ENCODE results near the gene HBG1. TPM values are rescaled to one million over a fixed set of nuclear protein-coding genes. Genes with fewer than 3 reads are reported as not detected.

HBG1 gene
- total RNA-seq, 1 donor from 2014 or later: not detected

- Histone ChIP-seq H3K9me3 (no peaks in the 10 kb centered on the region), H3K27ac (no peak overlapping the region), H3K27me3 (no peaks in the 10 kb centered on the region), H3K4me1 (no peaks in the 10 kb centered on the region), H3K36me3 (no peaks in the 10 kb centered on the region), H3K4me3 (no peak overlapping the region)
- no peak for TF ChIP-seq CTCF (IDR thresholded peaks at IDR 0.05)
- intact Hi-C loops (cut with DNase I): no loop called here
- DNase-seq (ENCODE audit: low spot score in 2 of 2): no peak
Measured at GRCh38 chr11:5246772-5247471, 2.7 kb downstream of the HBG1 start.

GRCh38 chr11:5245155-5245554 lies 4.5 kb downstream of the HBG1 start:
- no peaks in the 10 kb centered on the region for H3K9me3 ChIP-seq
- TF ChIP-seq CTCF (IDR thresholded peaks at IDR 0.05): no peak
- intact Hi-C loops (cut with DNase I): no loop called here
- DNase-seq (ENCODE audit: low spot score in 2 of 2): no peak
- H3K27me3 ChIP-seq: no peaks in the 10 kb centered on the region
- no peaks in the 10 kb centered on the region for H3K4me1 ChIP-seq
- H3K27ac ChIP-seq: no peak overlapping the region
- H3K36me3 ChIP-seq: no peaks in the 10 kb centered on the region
- H3K4me3 ChIP-seq: no peak overlapping the region

- TF ChIP-seq CTCF (IDR thresholded peaks at IDR 0.05): no peak
- Histone ChIP-seq H3K4me3 (no peak overlapping the region), H3K27me3 (no peaks in the 10 kb centered on the region), H3K27ac (no peak overlapping the region), H3K36me3 (no peaks in the 10 kb centered on the region), H3K4me1 (no peaks in the 10 kb centered on the region), H3K9me3 (no peaks in the 10 kb centered on the region)
- intact Hi-C loops (cut with DNase I): no loop called here
- no peak for DNase-seq (ENCODE audit: low spot score in 2 of 2)
Measured at GRCh38 chr11:5243816-5244180, 5.9 kb downstream of the HBG1 start.

GRCh38 chr11:5242933-5243815 lies 6.5 kb downstream of the HBG1 start:
- H3K4me1 ChIP-seq: no peaks in the 10 kb centered on the region
- no peaks in the 10 kb centered on the region for H3K27me3 ChIP-seq
- no peaks in the 10 kb centered on the region for H3K36me3 ChIP-seq
- no peak overlapping the region for H3K4me3 ChIP-seq
- H3K9me3 ChIP-seq: no peaks in the 10 kb centered on the region
- no peak overlapping the region for H3K27ac ChIP-seq
- DNase-seq (ENCODE audit: low spot score in 2 of 2): no peak
- no peak for TF ChIP-seq CTCF (IDR thresholded peaks at IDR 0.05)
- intact Hi-C loops (cut with DNase I): no loop called here

GRCh38 chr11:5242208-5242607 lies 7.4 kb downstream of the HBG1 start:
- Histone ChIP-seq H3K27me3 (no peaks in the 10 kb centered on the region), H3K27ac (no peak overlapping the region), H3K36me3 (no peaks in the 10 kb centered on the region), H3K9me3 (no peaks in the 10 kb centered on the region), H3K4me1 (no peaks in the 10 kb centered on the region), H3K4me3 (no peak overlapping the region)
- no peak for DNase-seq (ENCODE audit: low spot score in 2 of 2)
- TF ChIP-seq CTCF (IDR thresholded peaks at IDR 0.05): no peak
- intact Hi-C loops (cut with DNase I): no loop called here
